MM.1S (cell line): Measurements from ENCODE around the gene NIT2.

ENCODE experiments used
- EZH2 ChIP-seq: fragments of 300-600 bp; sonication (generic); optimal IDR thresholded peaks from 2 replicates; pipeline ENCODE3; 2017; ENCODE audit warnings: low read depth, mild to moderate bottlenecking, antibody characterized with exemption, low read length, mixed read lengths
- EZH2phosphoT487 ChIP-seq: fragments of 300-600 bp; sonication (generic); IDR thresholded peaks from 2 replicates; pipeline ENCODE4 v1.6.1; 2018; ENCODE audit warnings: antibody characterized with exemption, low read length
- TF ChIP-seq, protein P1 (sequence below): fragments of 300-600 bp; sonication (generic); IDR thresholded peaks from 2 replicates; pipeline ENCODE4 v1.5.1; 2016; ENCODE audit warnings: antibody characterized with exemption, low read length, mixed read lengths

GRCh38 chr3:100306695-100307094, 27.9 kb upstream of the NIT2 start:
- TF ChIP-seq, protein P1, sequence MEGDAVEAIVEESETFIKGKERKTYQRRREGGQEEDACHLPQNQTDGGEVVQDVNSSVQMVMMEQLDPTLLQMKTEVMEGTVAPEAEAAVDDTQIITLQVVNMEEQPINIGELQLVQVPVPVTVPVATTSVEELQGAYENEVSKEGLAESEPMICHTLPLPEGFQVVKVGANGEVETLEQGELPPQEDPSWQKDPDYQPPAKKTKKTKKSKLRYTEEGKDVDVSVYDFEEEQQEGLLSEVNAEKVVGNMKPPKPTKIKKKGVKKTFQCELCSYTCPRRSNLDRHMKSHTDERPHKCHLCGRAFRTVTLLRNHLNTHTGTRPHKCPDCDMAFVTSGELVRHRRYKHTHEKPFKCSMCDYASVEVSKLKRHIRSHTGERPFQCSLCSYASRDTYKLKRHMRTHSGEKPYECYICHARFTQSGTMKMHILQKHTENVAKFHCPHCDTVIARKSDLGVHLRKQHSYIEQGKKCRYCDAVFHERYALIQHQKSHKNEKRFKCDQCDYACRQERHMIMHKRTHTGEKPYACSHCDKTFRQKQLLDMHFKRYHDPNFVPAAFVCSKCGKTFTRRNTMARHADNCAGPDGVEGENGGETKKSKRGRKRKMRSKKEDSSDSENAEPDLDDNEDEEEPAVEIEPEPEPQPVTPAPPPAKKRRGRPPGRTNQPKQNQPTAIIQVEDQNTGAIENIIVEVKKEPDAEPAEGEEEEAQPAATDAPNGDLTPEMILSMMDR = no peak
- no peak for TF ChIP-seq EZH2
- no peak for TF ChIP-seq EZH2phosphoT487
